Measurements from ENCODE around the gene TMPRSS3.

DNA sequence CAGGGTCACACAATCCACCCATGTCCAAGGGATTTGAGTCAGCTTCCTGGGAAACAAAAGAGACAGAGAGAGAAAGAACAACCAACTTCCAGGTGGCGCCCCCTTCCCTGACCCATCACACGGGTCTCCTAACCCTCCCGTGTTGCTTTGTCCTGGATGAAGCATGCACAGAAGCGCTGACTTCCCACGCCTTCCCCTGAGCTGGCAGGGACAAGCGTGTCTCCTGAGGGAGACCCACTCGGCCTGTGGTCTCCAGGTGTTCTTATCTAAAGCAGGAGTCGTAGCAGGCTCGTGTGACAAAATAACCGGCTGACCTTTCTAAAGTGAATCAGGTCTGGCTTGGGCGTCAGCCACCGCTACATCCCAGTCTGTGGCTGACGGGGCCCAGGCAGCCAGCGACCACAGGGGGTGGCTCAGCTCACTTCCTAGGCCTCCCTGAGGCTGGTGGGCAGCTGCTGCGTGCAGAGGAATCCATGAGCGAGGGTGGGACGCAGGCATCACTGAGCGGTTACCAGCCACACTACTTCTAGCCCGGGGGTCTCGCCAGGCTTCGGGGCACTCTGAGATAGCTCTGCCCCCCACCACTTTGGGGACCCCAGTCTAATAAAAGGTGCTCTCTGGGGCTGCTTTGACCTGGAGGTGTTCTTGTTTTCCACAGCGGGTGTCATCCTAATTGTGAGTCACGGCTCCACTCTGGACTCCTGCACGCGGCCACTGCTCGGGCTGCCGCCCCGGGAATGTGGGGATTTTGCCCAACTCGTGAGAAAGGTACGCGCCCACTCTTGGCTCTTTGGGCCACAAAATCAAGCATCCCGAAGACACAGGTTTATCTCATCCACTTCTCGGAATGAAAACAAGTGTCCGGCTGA lies 48.3 kb upstream of the TMPRSS3 start:
- TF ChIP-seq GATAD2B (IDR thresholded peaks at IDR 0.05; ENCODE audit: borderline replicate concordance) (no peak), MEF2A (IDR thresholded peaks at IDR 0.05; ENCODE audit: control insufficient read depth, low read depth, low read length) (no peak), POLR2A (conservative IDR thresholded peaks at IDR 0.05) (no peak), SREBF2 (CRISPR knock-in tag; IDR thresholded peaks at IDR 0.05) (no peak), RUNX1 (IDR thresholded peaks at IDR 0.05; ENCODE audit: low read depth) (no peak), PTRF (tag; IDR thresholded peaks at IDR 0.05) (no peak), ZKSCAN8 (CRISPR knock-in tag; IDR thresholded peaks at IDR 0.05) (no peak), NFIX (CRISPR knock-in tag; IDR thresholded peaks at IDR 0.05; ENCODE audit: low read depth) (no peak), ARNT (IDR thresholded peaks at IDR 0.05) (no peak), ZFX (CRISPR knock-in tag; IDR thresholded peaks at IDR 0.05) (no peak), NONO (IDR thresholded peaks at IDR 0.05; ENCODE audit: low read depth in 2 of 2, low read length in 1 of 2) (no peak)
- TF ChIP-seq, protein P1, sequence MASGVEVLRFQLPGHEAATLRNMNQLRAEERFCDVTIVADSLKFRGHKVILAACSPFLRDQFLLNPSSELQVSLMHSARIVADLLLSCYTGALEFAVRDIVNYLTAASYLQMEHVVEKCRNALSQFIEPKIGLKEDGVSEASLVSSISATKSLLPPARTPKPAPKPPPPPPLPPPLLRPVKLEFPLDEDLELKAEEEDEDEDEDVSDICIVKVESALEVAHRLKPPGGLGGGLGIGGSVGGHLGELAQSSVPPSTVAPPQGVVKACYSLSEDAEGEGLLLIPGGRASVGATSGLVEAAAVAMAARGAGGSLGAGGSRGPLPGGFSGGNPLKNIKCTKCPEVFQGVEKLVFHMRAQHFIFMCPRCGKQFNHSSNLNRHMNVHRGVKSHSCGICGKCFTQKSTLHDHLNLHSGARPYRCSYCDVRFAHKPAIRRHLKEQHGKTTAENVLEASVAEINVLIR (CRISPR knock-in tag; IDR thresholded peaks at IDR 0.05): no peak
- TF ChIP-seq, protein P2, sequence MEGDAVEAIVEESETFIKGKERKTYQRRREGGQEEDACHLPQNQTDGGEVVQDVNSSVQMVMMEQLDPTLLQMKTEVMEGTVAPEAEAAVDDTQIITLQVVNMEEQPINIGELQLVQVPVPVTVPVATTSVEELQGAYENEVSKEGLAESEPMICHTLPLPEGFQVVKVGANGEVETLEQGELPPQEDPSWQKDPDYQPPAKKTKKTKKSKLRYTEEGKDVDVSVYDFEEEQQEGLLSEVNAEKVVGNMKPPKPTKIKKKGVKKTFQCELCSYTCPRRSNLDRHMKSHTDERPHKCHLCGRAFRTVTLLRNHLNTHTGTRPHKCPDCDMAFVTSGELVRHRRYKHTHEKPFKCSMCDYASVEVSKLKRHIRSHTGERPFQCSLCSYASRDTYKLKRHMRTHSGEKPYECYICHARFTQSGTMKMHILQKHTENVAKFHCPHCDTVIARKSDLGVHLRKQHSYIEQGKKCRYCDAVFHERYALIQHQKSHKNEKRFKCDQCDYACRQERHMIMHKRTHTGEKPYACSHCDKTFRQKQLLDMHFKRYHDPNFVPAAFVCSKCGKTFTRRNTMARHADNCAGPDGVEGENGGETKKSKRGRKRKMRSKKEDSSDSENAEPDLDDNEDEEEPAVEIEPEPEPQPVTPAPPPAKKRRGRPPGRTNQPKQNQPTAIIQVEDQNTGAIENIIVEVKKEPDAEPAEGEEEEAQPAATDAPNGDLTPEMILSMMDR (IDR thresholded peaks at IDR 0.05 in 2 of 3, conservative IDR thresholded peaks at IDR 0.05 in 1 of 3; ENCODE audit: insufficient read depth in 2 of 3, low read depth in 1 of 3, low read length in 3 of 3): no peak
